ENCODE data around the gene MRGPRF.

The MRGPRF gene

DNA sequence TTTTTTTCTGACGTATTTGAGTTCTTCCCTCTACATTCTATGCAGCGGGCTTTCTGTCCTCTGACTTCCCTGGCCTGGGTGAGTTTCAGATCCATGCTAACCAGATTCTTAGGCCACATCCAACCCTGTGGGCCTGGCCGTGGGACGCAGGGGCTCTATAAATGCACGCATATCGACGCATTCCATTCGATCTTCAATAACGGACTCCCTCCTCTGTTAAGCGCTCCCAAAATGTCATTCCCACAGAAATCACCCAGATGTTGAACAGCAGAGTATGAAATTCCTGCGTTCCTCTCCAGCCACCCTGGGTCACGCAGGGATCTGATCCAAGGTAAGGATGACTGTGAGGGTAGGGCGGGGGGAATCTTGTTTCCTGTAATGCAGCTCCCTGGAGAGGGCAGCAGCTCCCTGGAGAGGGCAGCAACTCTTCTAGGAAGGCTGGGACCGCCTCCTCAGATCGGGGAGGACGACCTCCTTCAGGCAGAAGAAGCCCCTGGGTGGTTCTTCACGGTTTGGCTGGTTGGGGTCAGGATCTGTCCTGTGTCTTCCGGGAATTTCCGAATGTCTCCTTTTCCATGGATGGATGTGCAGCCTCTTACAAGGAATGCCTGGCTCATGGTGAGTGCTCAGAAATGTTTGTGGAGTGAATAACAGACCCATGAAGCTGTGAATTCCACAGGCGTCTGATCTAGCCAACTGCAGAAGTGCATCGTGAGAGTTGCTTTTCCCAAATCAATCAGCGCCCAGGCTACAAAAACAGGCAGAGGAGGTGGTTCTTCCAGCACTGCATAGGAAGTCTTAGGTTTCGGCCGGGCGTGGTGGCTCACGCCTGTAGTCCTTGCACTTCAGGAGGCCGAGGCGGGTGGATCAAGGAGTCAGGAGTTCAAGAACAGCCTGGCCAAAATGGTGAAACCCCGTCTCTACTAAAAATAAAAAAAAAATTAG, 44.5 kb downstream of the MRGPRF start:
- no peak for DNase-seq

GRCh38 chr11:68966894-68967780, 45.9 kb downstream of the MRGPRF start:
- DNase-seq, result no peak

DNA sequence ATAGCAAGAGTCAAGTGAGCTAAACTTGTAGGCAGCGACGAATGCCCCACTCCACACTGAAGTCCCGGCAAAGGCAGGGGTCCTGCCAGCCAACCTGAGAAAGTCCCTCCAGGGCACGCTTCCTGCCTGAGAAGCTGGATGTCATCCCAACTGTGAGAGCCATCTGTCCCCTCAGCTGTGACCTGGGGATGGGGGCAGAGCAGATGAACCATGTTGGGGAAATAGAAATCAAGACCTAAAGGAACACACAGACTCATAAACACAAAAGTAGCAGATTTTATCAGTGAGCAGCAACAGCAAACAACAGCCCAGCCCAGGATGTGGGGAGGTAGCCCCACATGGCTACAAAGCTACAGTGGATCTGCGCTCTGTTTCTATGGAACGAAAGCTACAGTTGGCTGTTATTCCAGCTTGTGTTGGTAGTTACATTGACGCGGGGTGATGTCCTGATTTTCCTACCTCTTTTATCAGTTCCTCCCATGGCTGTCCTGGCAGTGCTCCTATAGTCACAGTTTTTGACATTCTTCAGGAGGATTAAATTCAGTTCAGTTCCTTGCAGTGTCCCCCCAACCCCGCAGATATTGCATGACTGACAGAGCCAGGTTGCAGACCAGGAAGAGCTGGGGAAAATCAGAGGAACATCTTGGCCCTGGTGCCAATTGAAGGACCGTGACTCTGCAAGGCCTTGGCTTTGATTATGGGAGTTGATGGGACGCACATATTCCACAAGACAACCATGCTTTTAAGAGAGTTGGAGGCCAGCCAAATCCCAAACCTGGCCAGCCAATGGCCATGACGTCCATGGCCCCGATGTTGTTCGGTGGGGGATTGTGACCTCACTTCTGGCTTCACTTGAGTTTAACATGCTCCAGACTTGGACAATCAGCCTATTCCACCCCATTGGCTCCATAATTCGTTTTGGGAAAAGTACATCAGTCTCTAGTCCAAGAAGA, 46.9 kb downstream of the MRGPRF start:
- DNase-seq, result no peak

DNA sequence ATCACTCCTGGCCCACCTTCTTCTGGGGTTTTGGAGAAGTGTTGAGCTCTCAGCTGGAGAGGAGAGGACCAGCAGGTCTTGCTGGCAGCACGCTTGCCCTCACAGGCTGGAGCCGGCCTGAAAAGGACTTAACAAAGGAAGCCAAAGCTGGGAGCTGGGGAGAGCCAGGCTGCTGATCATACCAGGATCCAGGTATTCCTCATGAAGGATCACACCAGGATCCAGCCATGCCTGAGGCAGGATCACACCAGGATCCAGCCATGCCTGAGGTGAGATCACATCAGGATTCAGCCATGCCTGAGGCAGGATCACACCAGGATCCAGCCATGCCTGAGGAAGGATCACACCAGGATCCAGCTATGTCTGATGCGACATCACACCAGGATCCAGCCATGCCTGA, 49.3 kb downstream of the MRGPRF start:
- DNase-seq, result peak in 2 of 56 donors; percentile 4 to 8

DNA sequence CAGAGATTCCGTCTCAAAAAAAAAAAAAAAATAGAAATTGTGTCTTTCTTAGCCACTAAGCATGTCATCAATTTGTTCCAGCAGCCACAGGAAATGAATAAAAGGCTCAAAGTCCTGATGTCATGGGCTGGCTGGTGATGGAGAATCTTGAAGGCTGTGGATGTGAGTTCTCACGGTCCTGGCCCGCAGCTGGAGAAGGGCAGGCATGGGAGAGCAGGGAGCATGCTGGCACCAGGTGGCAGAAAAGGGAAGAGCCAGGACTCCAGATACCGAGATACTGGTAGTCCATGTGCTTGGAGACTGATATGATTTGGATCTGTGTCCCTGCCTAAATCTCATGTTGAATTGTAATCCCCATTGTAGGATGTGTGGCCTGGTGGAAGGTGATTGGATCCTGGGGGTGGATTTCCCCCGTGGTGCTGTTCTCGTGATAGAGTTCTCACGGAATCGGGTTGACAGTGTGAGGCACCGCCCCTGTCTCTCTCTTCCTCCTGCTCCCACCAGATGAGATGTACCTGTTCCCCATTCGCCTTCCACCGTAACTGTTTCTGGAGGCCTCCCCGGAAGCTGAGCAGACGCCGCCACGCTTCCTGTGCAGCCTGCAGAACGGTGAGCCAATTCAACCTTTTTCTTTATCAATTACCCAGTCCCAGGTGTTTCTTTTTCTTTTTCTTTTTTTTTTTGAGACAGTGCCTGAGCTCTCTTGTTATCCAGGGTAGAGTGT, 50.4 kb downstream of the MRGPRF start:
- no peak for DNase-seq

- DNase-seq, result no peak
These were observed 51.8 kb downstream of the MRGPRF start for GRCh38 chr11:68961245-68961644.

DNA sequence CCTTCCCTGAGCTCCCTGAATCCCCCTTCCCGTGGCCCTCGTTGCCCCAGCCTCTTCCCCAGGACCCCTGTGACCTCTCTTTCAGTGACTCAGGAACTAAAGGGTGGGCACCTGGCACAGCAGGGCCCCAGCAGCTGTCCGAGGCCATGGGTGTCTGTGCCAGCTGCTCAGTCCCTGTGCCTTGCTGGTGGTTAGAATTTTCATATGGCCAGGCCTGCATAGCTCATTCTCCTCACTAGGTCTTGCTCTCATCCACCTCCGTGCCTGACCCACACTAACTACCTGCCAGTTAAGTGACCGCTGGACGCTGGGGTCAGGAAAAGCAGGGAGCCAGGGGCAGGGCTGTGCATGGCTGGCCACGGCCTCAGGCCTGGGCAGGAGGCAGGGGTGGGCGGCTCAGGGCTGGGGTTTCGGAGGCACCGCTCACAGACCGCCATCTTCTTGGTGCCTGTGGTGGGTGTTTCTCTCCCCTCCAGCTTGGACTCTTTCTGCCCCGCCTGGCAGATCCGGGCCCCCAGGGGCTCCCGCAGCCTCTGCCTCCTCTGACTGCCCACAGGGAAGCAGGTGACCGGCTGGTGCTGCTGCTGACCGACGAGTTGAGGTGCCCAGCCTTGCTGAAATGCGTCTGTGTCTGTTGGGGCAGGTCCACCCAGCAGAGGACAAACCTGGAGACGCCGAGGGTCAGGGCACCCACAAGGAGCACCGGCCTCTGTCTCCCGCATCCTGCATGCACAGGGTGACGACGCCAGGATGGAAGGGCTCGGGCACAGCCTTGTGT, 52.6 kb downstream of the MRGPRF start:
- DNase-seq, result no peak

DNA sequence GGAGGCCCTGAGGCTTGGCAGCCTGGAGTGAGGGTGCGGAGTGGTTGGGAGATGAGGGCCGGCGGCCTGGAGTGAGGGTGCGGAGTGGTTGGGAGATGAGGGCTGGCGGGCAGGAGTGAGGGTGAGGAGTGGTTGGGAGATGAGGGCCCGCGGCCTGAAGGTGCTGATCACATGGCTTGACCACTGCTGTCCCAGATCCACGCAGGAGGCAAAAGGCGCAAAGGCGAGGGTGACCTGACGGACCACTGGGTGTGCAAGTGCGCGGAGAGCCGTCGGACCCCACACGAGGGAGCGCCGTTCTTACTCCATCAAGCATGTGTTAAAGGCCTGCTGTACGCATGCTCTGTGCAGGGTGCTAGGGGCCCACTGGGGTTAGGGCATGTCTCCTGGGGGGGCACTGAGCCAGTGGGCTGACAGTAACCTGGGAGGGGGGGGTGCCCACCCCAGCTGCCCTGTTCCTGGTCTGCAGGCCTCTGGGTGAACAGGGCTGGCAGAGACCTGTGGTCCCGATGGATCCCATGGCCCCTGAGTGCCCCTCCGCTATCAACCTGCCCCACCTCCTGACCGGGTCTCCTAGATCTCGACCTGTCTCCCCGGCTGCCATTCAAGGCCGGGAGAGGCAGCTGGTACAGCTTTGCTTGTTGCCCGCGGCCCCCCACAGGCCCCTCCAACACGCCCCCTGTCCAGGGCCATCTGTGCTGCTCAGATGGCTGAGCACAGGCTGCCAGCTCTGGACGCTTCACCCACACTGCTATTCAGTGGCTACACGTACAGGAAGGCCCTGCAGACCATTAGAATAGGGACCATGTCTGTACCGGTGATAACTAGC, 53.4 kb downstream of the MRGPRF start:
- DNase-seq, result no peak

DNA sequence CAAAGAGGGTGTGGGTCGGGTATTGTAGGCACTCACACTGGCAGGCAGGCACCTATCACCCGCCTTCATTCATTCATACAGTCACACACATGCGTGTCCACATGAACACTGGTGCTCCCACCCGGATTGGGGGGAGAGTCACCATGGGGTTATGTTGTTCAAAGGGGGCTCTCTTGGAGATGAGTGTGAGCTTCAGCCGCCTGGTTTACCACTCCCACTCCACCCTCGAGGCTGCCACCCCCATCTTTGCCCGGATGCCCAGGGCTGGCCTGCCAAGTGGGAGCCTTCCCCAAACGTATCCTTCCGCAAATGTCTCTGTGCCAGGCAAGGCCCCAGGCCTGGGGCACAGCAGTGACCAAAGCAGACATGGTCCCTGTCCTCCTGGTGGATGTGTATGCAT, 54.8 kb downstream of the MRGPRF start:
- no peak for DNase-seq

GRCh38 chr11:68956547-68957254, 56.3 kb downstream of the MRGPRF start:
- DNase-seq, result no peak

DNA sequence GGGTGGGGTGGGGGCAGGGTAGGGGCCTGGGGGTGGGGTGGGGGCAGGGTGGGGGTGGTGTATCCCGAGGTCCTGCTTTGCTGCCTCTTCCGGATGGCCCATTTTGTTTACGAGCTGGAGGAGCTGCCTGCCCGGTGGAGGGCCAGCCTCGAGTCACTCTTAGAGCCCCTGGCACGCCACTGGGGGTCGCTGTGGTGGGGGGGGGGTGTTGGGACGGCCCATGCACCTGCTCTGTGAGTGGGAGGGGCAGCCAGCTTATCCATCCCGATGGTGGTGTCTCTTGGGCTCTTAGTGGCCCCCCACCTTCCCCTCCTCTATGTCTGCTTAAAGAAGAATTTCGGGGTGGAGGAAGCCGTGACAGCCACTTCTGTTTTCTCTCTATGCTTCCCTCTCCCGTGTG, 56.9 kb downstream of the MRGPRF start:
- DNase-seq, result no peak

DNA sequence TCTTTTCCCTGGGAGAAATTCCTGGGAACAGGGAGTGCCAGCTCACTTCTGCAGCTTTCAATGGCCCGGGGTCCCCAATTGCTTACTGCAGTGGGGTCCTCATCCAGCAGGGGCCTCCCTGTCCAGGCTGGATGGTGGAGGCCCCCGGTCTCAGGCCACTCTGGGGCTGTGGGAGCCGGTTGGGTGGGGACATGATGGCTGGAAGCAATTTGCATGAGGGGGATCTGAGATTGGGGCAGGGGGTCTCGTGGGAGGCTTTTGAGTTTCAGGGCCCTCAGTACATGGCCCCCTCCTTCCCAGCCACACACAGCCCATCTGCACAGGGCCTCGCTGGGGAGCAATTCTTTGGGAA, 57.5 kb downstream of the MRGPRF start:
- no peak for DNase-seq

DNA sequence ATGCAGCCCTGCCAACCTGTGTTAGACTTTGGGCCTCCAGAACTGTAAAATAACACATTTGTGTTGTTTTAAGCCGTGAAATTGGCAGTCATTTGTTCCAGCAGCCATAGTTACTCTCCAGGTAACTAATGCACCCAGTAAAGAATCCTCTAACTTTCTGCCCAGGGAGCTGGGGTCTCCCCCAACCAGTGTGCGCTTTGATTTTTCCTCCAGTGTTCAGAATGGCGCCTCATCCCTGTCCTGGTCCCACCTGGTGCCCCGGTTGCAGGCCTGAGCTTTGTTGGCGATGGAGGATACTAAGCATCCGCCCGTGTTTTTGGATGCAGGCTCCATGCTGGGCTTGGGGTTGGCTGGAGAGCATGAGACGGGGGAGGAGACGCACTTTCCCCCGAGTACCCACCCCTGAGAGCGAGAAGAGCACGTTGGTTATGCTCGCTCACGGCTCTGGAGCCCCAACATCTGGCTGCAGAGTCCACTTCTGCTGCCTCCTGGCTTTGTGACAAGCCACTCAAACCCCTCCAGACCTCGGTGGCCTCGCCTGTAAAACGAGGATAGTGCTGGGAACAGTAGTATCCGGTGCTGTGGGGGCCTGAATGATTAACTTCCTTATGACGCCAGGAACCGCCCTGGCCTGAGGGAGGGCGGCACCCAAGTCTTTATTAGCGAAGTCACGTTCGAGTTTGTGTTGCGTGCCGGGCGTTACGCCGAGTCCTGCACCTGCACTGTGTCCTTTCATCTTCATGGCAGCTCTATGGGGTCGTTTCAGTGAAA, 58.0 kb downstream of the MRGPRF start:
- DNase-seq, result no peak

All from nucleus accumbens (tissue), 56 donors.